ENCODE results near the gene HHAT.

The HHAT gene

GRCh38 chr1:210709701-210710100, 381.0 kb downstream of the HHAT start:
- TF ChIP-seq ZNF274 (IDR thresholded peaks at IDR 0.05; ENCODE audit: low read depth, low read length): no peak

GRCh38 chr1:210711825-210712612, 383.3 kb downstream of the HHAT start:
- TF ChIP-seq ZNF274 (IDR thresholded peaks at IDR 0.05; ENCODE audit: low read depth, low read length): no peak
- no peak overlapping the region for H3K4me3 ChIP-seq (ENCODE audit: low read length)

More at GRCh38 chr1:210709701-210710100, 381.0 kb downstream of the HHAT start:
- no peak overlapping the region for H3K4me3 ChIP-seq (ENCODE audit: low read length)

- H3K4me3 ChIP-seq (ENCODE audit: low read length): no peak overlapping the region
- no peak for TF ChIP-seq ZNF274 (IDR thresholded peaks at IDR 0.05; ENCODE audit: low read depth, low read length)
These were observed 386.4 kb downstream of the HHAT start for GRCh38 chr1:210715072-210715471.

- no peak for TF ChIP-seq ZNF274 (IDR thresholded peaks at IDR 0.05; ENCODE audit: low read depth, low read length)
- no peak overlapping the region for H3K4me3 ChIP-seq (ENCODE audit: low read length)
These were observed 393.8 kb downstream of the HHAT start for GRCh38 chr1:210722410-210723081.

GRCh38 chr1:210723646-210724045, 394.9 kb downstream of the HHAT start:
- H3K4me3 ChIP-seq (ENCODE audit: low read length): no peak overlapping the region
- TF ChIP-seq ZNF274 (IDR thresholded peaks at IDR 0.05; ENCODE audit: low read depth, low read length): no peak

GRCh38 chr1:210724768-210725167, 396.1 kb downstream of the HHAT start:
- no peak for TF ChIP-seq ZNF274 (IDR thresholded peaks at IDR 0.05; ENCODE audit: low read depth, low read length)

More at GRCh38 chr1:210724768-210725167, 396.1 kb downstream of the HHAT start:
- H3K4me3 ChIP-seq (ENCODE audit: low read length): no peak overlapping the region

Measured in GM08714 (cell line).